OCI-M2 (cell line): ENCODE data around the gene TNRC6A.
"Not testable (repeated sequence)": the region's sequence is repeated elsewhere in the genome, so short reads cannot be mapped to it uniquely, and the experiment has no call there.

ENCODE experiments used
- DNase-seq: peaks from one replicate; lab custom pipeline; 2025; ENCODE audit not compliant: unreplicated experiment; lab: John Stamatoyannopoulos, UW

TNRC6A gene

GRCh38 chr16:24729243-24729950 is at the start of gene TNRC6A:
TNRC6A (plus strand) TSS chr16:24729651; CDS start chr16:24729842, 191 bp downstream.
- no peak for DNase-seq

GRCh38 chr16:24681793-24682192 is 47.7 kb upstream of the TNRC6A start:
- no peak for DNase-seq

- no peak for DNase-seq
Observed at GRCh38 chr16:24683250-24683649, 46.2 kb upstream of the TNRC6A start.

- no peak for DNase-seq
Observed at GRCh38 chr16:24683847-24684493, 45.5 kb upstream of the TNRC6A start.

GRCh38 chr16:24685539-24686432 is 43.7 kb upstream of the TNRC6A start:
- no peak for DNase-seq

GRCh38 chr16:24686678-24687077 is 42.8 kb upstream of the TNRC6A start:
- no peak for DNase-seq

- no peak for DNase-seq
Observed at GRCh38 chr16:24688359-24688758, 41.1 kb upstream of the TNRC6A start.

- DNase-seq = no peak
Observed at GRCh38 chr16:24689128-24689527, 40.3 kb upstream of the TNRC6A start.

GRCh38 chr16:24692854-24693253 is 36.6 kb upstream of the TNRC6A start:
- DNase-seq = no peak

- DNase-seq = no peak
Observed at GRCh38 chr16:24694931-24695330, 34.5 kb upstream of the TNRC6A start.

GRCh38 chr16:24696699-24697098 is 32.8 kb upstream of the TNRC6A start:
- no peak for DNase-seq

- no peak for DNase-seq
Observed at GRCh38 chr16:24698308-24698707, 31.1 kb upstream of the TNRC6A start.

GRCh38 chr16:24699151-24699723 is 30.2 kb upstream of the TNRC6A start:
- DNase-seq = no peak

GRCh38 chr16:24700549-24701392 is 28.7 kb upstream of the TNRC6A start:
- no peak for DNase-seq

- DNase-seq = no peak
Observed at GRCh38 chr16:24701521-24701951, 27.9 kb upstream of the TNRC6A start.

- not testable (repeated sequence) for DNase-seq
Observed at GRCh38 chr16:24707760-24708159, 21.7 kb upstream of the TNRC6A start.

GRCh38 chr16:24713379-24713778 is 16.1 kb upstream of the TNRC6A start:
- no peak for DNase-seq

- no peak for DNase-seq
Observed at GRCh38 chr16:24717411-24717810, 12.0 kb upstream of the TNRC6A start.

GRCh38 chr16:24718967-24719521 is 10.4 kb upstream of the TNRC6A start:
- DNase-seq = no peak

- no peak for DNase-seq
Observed at GRCh38 chr16:24721830-24722238, 7.6 kb upstream of the TNRC6A start.
